Measurements from ENCODE around the gene NHSL2. TPM values are rescaled to one million over a fixed set of nuclear protein-coding genes. Genes with fewer than 3 reads are reported as not detected.

NHSL2 gene
- total RNA-seq, 1 donor from 2014 or later: 13.0 TPM

GRCh38 chrX:72080800-72081199 is 170.2 kb downstream of the NHSL2 start:
- no peak overlapping the region for H3K4me3 ChIP-seq (ENCODE audit: insufficient read depth, low read depth, low read length)
- no peaks in the 10 kb centered on the region for H3K79me2 ChIP-seq (ENCODE audit: insufficient read depth, low read length)
- no peaks in the 10 kb centered on the region for H3K27me3 ChIP-seq (ENCODE audit: insufficient read depth, low read length)
- H3K27ac Mint-ChIP-seq (ENCODE audit: unreplicated experiment): no peak overlapping the region
- H3K36me3 Mint-ChIP-seq (ENCODE audit: low read depth, unreplicated experiment): no peaks in the 10 kb centered on the region
- H3K9ac ChIP-seq (ENCODE audit: low read length): no peak overlapping the region
- peaks cover 14% of the 10 kb centered on the region for H3K4me1 Mint-ChIP-seq (ENCODE audit: low read depth, unreplicated experiment)
- no peak overlapping the region for H3K4me2 ChIP-seq (ENCODE audit: low read length)
- no peaks in the 10 kb centered on the region for H3K9me3 ChIP-seq (ENCODE audit: insufficient read depth, low read depth, low read length)
- H3K4me1 ChIP-seq (ENCODE audit: insufficient read depth, low read length): peaks cover 9% of the 10 kb centered on the region
- H3K36me3 ChIP-seq (ENCODE audit: insufficient read depth, low read length): no peaks in the 10 kb centered on the region
- DNase-seq (ENCODE audit: low read depth) (no peak), FAIRE-seq (no peak)
- no peaks in the 10 kb centered on the region for H3K9me3 Mint-ChIP-seq (ENCODE audit: unreplicated experiment)
- TF ChIP-seq EZH2 (IDR thresholded peaks at IDR 0.05; ENCODE audit: insufficient read depth, low read length): no peak
- no peak overlapping the region for H2AFZ ChIP-seq (ENCODE audit: low read depth, low read length)
- H4K20me1 ChIP-seq (ENCODE audit: insufficient read depth, low read length): no peaks in the 10 kb centered on the region
- no peaks in the 10 kb centered on the region for H3K27me3 Mint-ChIP-seq (ENCODE audit: low read depth, unreplicated experiment)
- no peak overlapping the region for H3K4me3 Mint-ChIP-seq (ENCODE audit: unreplicated experiment)
- H3K27ac ChIP-seq (ENCODE audit: low read depth, low read length): no peak overlapping the region

- no peak overlapping the region for H3K4me2 ChIP-seq (ENCODE audit: low read length)
- Mint-ChIP-seq H3K36me3 (ENCODE audit: low read depth, unreplicated experiment) (peaks cover 1% of the 10 kb centered on the region), H3K27ac (ENCODE audit: unreplicated experiment) (no peak overlapping the region), H3K27me3 (ENCODE audit: low read depth, unreplicated experiment) (no peaks in the 10 kb centered on the region), H3K4me3 (ENCODE audit: unreplicated experiment) (no peak overlapping the region), H3K4me1 (ENCODE audit: low read depth, unreplicated experiment) (peaks cover 14% of the 10 kb centered on the region), H3K9me3 (ENCODE audit: unreplicated experiment) (no peaks in the 10 kb centered on the region)
- no peak overlapping the region for H2AFZ ChIP-seq (ENCODE audit: low read depth, low read length)
- H3K36me3 ChIP-seq (ENCODE audit: insufficient read depth, low read length): no peaks in the 10 kb centered on the region
- no peaks in the 10 kb centered on the region for H4K20me1 ChIP-seq (ENCODE audit: insufficient read depth, low read length)
- no peak overlapping the region for H3K27ac ChIP-seq (ENCODE audit: low read depth, low read length)
- peaks cover 9% of the 10 kb centered on the region for H3K4me1 ChIP-seq (ENCODE audit: insufficient read depth, low read length)
- no peaks in the 10 kb centered on the region for H3K9me3 ChIP-seq (ENCODE audit: insufficient read depth, low read depth, low read length)
- FAIRE-seq (no peak), DNase-seq (ENCODE audit: low read depth) (no peak)
- H3K9ac ChIP-seq (ENCODE audit: low read length): no peak overlapping the region
- H3K4me3 ChIP-seq (ENCODE audit: insufficient read depth, low read depth, low read length): no peak overlapping the region
- H3K79me2 ChIP-seq (ENCODE audit: insufficient read depth, low read length): no peaks in the 10 kb centered on the region
- TF ChIP-seq CTCF (IDR thresholded peaks at IDR 0.05; ENCODE audit: insufficient read depth, low read depth, low read length): no peak
- no peak for TF ChIP-seq EZH2 (IDR thresholded peaks at IDR 0.05; ENCODE audit: insufficient read depth, low read length)
- no peaks in the 10 kb centered on the region for H3K27me3 ChIP-seq (ENCODE audit: insufficient read depth, low read length)
These were observed 171.1 kb downstream of the NHSL2 start for GRCh38 chrX:72081605-72082320.

DNA sequence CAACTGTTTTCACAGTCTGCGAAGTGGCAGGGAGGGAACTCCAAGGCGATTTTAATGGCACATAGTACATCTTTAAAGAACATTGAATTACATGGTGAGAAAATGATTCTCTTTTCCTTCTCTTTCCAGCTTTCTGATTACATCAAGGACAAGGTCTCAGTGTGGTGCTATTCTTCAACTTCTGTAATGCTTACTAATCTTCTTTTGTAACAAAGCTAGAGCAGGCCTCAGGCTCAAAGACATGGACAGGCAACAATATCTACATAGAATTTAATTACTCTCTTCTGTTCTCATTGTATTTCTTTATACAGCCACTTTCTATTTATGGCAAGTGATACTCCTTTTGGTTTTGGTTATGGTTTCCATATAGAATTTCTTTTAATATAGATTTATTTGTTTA is 172.6 kb downstream of the NHSL2 start:
- H3K4me3 ChIP-seq (ENCODE audit: insufficient read depth, low read depth, low read length): no peak overlapping the region
- no peak for FAIRE-seq
- H3K9ac ChIP-seq (ENCODE audit: low read length): no peak overlapping the region
- no peak overlapping the region for H3K27ac ChIP-seq (ENCODE audit: low read depth, low read length)
- Mint-ChIP-seq H3K27me3 (ENCODE audit: low read depth, unreplicated experiment) (no peaks in the 10 kb centered on the region), H3K27ac (ENCODE audit: unreplicated experiment) (no peak overlapping the region), H3K9me3 (ENCODE audit: unreplicated experiment) (no peaks in the 10 kb centered on the region), H3K4me1 (ENCODE audit: low read depth, unreplicated experiment) (peaks cover 14% of the 10 kb centered on the region), H3K4me3 (ENCODE audit: unreplicated experiment) (no peak overlapping the region), H3K36me3 (ENCODE audit: low read depth, unreplicated experiment) (peaks cover 3% of the 10 kb centered on the region)
- no peak overlapping the region for H3K4me2 ChIP-seq (ENCODE audit: low read length)
- no peak for DNase-seq (ENCODE audit: low read depth)
- no peaks in the 10 kb centered on the region for H3K36me3 ChIP-seq (ENCODE audit: insufficient read depth, low read length)
- H2AFZ ChIP-seq (ENCODE audit: low read depth, low read length): no peak overlapping the region
- no peaks in the 10 kb centered on the region for H3K79me2 ChIP-seq (ENCODE audit: insufficient read depth, low read length)
- no peaks in the 10 kb centered on the region for H4K20me1 ChIP-seq (ENCODE audit: insufficient read depth, low read length)
- no peaks in the 10 kb centered on the region for H3K9me3 ChIP-seq (ENCODE audit: insufficient read depth, low read depth, low read length)
- peaks cover 9% of the 10 kb centered on the region for H3K4me1 ChIP-seq (ENCODE audit: insufficient read depth, low read length)
- TF ChIP-seq EZH2 (IDR thresholded peaks at IDR 0.05; ENCODE audit: insufficient read depth, low read length) (no peak), CTCF (IDR thresholded peaks at IDR 0.05; ENCODE audit: insufficient read depth, low read depth, low read length) (no peak)
- H3K27me3 ChIP-seq (ENCODE audit: insufficient read depth, low read length): no peaks in the 10 kb centered on the region
